ENCODE results near the gene EFNA4. TPM values are rescaled to one million over a fixed set of nuclear protein-coding genes. Genes with fewer than 3 reads are reported as not detected.
A peak's percentile ranks its signal among the peaks of the same experiment; 100 is the strongest.

The EFNA4 gene
- total RNA-seq, 1 experiment from 2014 or later: 9.8 TPM

DNA sequence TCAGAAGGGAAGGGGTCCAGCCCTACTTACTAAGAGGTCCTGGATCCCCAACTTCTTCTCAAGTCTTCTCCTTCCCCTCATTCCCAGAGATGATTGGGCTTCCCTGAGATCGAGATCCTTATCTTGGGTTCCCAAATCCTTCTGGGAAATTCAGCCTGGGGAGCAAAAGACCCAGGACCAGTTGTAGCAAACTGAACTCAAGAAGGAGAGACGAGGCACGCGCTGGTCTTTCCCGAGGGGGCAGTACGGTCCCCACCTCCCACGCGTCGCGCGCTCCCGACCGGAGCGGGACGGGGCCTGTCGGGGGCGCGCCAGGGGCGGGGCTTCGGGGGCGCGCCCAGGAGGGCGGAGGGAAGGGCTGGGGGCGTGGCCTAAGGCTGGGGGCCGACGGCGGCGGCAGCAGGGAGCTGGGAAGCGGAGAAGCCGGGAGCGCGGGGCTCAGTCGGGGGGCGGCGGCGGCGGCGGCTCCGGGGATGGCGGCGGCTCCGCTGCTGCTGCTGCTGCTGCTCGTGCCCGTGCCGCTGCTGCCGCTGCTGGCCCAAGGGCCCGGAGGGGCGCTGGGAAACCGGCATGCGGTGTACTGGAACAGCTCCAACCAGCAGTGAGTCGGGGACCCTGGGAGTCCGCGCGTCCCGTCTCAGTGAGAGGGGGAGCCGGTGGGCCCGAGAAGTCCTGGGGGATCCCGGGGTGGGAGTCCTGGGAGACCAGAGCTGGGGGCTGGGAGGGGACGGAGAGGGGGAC is 15.1 kb downstream of the EFNA4 start, which contains the start of gene EFNA3:
EFNA3 (plus strand) TSS at position 369 of the 741 bp plus-strand sequence; CDS start at position 474, 105 bp downstream.
- Histone ChIP-seq H3K9ac (ENCODE audit: low read length) (peak within 1 kb of the TSS; percentile 81), H3K27me3 (ENCODE audit: insufficient read depth, low read length) (no peaks in the 10 kb centered on the region), H3K9me3 (ENCODE audit: control insufficient read depth in 1 of 2, insufficient read depth in 1 of 2, low read depth in 1 of 2, low read length in 2 of 2) (no peaks in the 10 kb centered on the region), H2AFZ (ENCODE audit: low read depth, low read length, poor library complexity, severe bottlenecking) (peak within 1 kb of the TSS; percentile 45), H3K4me2 (ENCODE audit: low read length) (peak within 1 kb of the TSS; percentile 99), H3K79me2 (ENCODE audit: insufficient read depth, low read length) (no peaks in the 10 kb centered on the region; the same call in 1 of the 2 replicates), H3K4me1 (ENCODE audit: control insufficient read depth in 1 of 2, insufficient read depth in 2 of 2, low read length in 2 of 2) (peaks cover 23 to 53% of the 10 kb centered on the region in 2 experiments), H3K36me3 (ENCODE audit: control insufficient read depth in 1 of 2, insufficient read depth in 2 of 2, low read length in 2 of 2) (no peaks in the 10 kb centered on the region), H3K4me3 (replicated peaks in 1 of 2; ENCODE audit: low read depth in 1 of 2, low read length in 2 of 2) (peak within 1 kb of the TSS; percentile 73 to 90), H4K20me1 (ENCODE audit: insufficient read depth) (no peaks in the 10 kb centered on the region), H3K9me2 (ENCODE audit: insufficient read depth) (no peaks in the 10 kb centered on the region), H3K27ac (ENCODE audit: low read depth, low read length) (peak within 1 kb of the TSS; percentile 31; the same call in 1 of the 2 replicates)
- BruUV-seq (replicated peaks): no TSS peak
- TF ChIP-seq POLR2A (IDR thresholded peaks at IDR 0.05; ENCODE audit: borderline replicate concordance, extremely low read depth, insufficient read depth, insufficient read length) (no peak), POLR2AphosphoS5 (IDR thresholded peaks at IDR 0.05; ENCODE audit: low read depth, low read length) (peak; percentile 73)
- ChIA-PET POLR2A (interaction anchor here (0.7 to 1.1 kb wide), 2 partner anchors 11 to 61 kb away, joined by 3 read pairs; partner anchors contain the start of gene DPM3), CTCF (interaction anchor here (0.8 to 1.8 kb wide), 6 partner anchors 12 to 94 kb away, joined by 3 to 8 read pairs (median 4); partner anchors contain the start of genes EFNA4 and KRTCAP2), RAD21 (ENCODE audit: low non-redundant PET in 1 of 2, low total read pairs in 2 of 2, uncharacterized antibody in 2 of 2, unreplicated experiment in 2 of 2) (interaction anchor here (0.7 to 1.5 kb wide), 2 partner anchors 15 to 349 kb away, joined by 3 to 4 read pairs; partner anchors contain the start of gene EFNA4 (in 1 of the 2))
- intact Hi-C loops (cut with micrococcal nuclease): no loop called here
- peak; percentile 76 for ATAC-seq
- DNase-seq (ENCODE audit: low read depth, low spot score): no peak

DNA sequence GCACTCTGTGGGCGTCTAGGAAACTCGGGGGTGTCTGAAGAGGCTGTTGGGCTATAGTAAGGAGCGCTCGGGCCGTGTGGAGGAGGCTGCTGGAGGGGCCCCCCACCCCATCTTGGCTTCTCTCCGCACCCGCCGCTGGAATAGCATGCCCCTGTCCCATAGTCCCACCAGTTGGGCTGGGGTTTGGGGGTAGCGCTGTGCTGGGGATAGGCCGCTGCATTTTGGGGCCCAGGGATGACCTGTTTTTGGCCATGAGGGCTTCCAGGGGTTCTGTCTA is 15.6 kb downstream of the EFNA4 start:
- H2AFZ ChIP-seq (ENCODE audit: low read depth, low read length, poor library complexity, severe bottlenecking): peak overlapping the region; percentile 45
- H3K9ac ChIP-seq (ENCODE audit: low read length): peak overlapping the region; percentile 81

More for the DNA sequence above, 15.6 kb downstream of the EFNA4 start:
- H4K20me1 ChIP-seq (ENCODE audit: insufficient read depth): no peaks in the 10 kb centered on the region
- H3K9me2 ChIP-seq (ENCODE audit: insufficient read depth): no peaks in the 10 kb centered on the region
- H3K27me3 ChIP-seq (ENCODE audit: insufficient read depth, low read length): no peaks in the 10 kb centered on the region
- DNase-seq (ENCODE audit: low read depth, low spot score): no peak
- no TSS peak for BruUV-seq (replicated peaks)
- peak overlapping the region; percentile 31; the same call in 1 of the 2 replicates for H3K27ac ChIP-seq (ENCODE audit: low read depth, low read length)
- no peaks in the 10 kb centered on the region for H3K36me3 ChIP-seq (ENCODE audit: control insufficient read depth in 1 of 2, insufficient read depth in 2 of 2, low read length in 2 of 2)
- ChIA-PET RAD21 (ENCODE audit: low non-redundant PET in 1 of 2, low total read pairs in 2 of 2, uncharacterized antibody in 2 of 2, unreplicated experiment in 2 of 2) (interaction anchor here (0.7 to 1.5 kb wide), 2 partner anchors 15 to 350 kb away, joined by 3 to 4 read pairs; partner anchors contain the start of gene EFNA4 (in 1 of the 2)), CTCF (interaction anchor here (0.8 to 1.8 kb wide), 7 partner anchors 12 to 94 kb away, joined by 3 to 8 read pairs (median 3); partner anchors contain the start of genes EFNA4 and KRTCAP2), POLR2A (interaction anchor here (0.7 to 1.1 kb wide), 2 partner anchors 11 to 61 kb away, joined by 3 read pairs; partner anchors contain the start of gene DPM3)
- H3K4me2 ChIP-seq (ENCODE audit: low read length): peak overlapping the region; percentile 99
- peak; percentile 23 for ATAC-seq
- intact Hi-C loops (cut with micrococcal nuclease): no loop called here
- peak overlapping the region; percentile 73 to 90 for H3K4me3 ChIP-seq (replicated peaks in 1 of 2; ENCODE audit: low read depth in 1 of 2, low read length in 2 of 2)
- peaks cover 28 to 58% of the 10 kb centered on the region in 2 experiments for H3K4me1 ChIP-seq (ENCODE audit: control insufficient read depth in 1 of 2, insufficient read depth in 2 of 2, low read length in 2 of 2)
- H3K79me2 ChIP-seq (ENCODE audit: insufficient read depth, low read length): no peaks in the 10 kb centered on the region; the same call in 1 of the 2 replicates
- H3K9me3 ChIP-seq (ENCODE audit: control insufficient read depth in 1 of 2, insufficient read depth in 1 of 2, low read depth in 1 of 2, low read length in 2 of 2): no peaks in the 10 kb centered on the region
- TF ChIP-seq ZFX (IDR thresholded peaks at IDR 0.05) (0 out of 2 replicates have a peak, but pooled peaks have one; percentile 24), EGR1 (IDR thresholded peaks at IDR 0.05; ENCODE audit: low read depth) (no peak)
